ENCODE results near the gene ABHD17A.

ABHD17A gene

DNA sequence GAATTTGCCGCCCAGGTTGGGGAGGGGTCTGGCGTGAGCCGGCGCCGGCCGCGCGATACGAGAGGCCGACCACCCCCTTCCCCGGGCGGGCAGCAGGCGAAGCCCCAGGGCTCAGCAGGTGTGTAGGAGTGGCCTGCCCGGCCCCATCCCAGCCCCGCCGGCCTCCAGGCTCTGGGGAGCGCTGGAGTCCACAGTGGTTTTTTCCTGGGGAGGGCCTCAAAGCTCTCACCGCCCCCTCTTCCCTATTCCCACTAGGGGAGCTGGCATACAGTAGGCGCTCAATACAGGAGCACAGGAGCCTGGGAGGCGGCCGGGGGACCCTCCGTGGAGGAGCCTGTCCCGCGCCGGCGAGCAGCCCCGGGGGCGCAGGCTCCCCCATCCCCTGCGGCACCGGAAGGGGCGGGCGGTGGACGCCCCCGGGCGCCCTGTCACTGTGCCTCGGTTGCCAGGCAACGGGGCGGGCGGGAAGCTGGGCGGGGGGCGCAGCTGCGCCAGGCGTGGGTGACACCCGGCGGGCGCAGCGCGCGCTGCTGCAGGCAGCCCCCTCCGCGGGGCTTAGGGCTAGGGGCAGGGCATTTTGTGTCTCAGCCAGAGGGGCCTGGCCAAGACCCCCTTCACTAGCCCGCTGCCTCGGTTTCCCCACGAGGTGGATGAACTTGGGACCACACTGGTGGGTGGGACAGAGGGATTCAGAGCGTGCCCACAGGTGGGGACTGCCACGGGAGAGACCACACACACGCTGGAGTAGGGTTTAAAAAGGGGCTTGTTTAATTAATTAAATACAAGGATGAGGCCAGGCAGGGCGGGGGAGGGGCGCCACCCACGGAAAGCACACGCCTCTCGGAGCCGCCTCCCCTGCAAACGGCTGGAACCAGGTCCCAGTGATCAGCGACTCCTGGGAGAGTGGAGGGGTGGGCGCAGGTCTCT lies 33.4 kb downstream of the ABHD17A start:
- no peak for TF ChIP-seq ZNF274 (IDR thresholded peaks at IDR 0.05; ENCODE audit: low read depth, low read length)
- no peak overlapping the region for H3K4me3 ChIP-seq (ENCODE audit: low read length)

DNA sequence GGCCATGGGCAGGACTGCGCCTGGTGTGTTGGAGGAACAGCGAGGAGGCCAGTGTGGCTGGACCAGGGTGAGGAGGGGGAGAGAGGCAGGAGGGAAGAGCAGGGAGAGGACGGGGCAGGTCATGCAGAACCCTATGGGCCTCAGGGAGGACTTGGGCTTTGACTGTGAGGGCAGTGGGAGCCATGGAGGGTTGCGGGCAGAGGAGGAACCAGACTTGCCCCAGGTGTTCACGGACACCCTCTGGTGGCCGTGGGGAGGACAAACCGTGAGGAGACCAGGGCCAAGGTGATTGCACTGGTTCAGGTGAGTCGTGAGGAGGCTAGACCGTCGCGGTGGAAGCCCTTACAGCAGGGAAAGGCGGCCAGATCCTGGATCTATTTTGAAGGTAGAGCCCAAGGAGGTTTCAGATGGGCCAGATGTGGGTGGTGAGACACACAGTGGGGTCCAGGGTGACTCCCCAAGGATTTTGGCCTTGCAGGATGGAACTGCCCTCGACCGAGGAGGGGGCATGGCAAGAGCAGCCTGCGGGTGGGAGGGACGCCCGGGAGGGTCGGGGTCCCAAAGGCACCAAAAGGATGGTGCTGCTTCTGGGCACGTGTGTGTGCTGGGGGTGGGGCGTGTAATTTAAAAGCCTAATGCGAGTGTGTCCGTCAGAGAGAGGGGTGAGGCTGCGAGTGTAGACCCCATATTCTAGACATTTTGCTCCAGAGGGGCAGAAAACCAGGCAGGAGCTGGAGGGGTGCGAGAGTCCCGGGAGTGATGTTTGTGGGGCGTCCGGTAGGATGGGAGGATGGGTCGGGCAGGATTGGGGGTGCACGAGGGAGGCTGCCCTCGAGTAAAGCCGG lies 34.3 kb downstream of the ABHD17A start:
- TF ChIP-seq ZNF274 (IDR thresholded peaks at IDR 0.05; ENCODE audit: low read depth, low read length): no peak
- H3K4me3 ChIP-seq (ENCODE audit: low read length): no peak overlapping the region

DNA sequence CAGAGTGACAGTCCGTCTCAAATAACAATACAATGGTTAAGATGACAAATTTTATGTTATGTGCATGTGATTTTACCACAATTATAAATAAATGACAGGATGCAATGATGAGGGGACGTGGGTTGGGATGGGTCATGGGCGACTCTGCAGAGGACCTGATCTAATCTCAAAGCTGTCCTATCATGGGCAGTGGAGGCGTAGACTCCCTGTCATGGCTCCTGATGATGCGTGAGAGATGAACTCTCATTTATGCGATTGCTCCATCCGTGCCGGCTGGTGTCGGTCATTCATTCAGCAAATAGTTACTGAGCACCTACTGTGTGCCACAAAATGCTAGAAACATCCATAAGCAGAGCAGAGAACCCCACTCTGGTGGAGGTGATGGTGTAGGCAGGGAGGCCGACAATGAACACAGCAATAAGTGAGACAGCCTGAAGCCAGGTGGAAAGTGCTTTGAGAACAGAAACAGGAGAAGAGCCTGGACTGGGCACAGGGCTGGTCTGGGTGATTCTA lies 35.4 kb downstream of the ABHD17A start:
- no peak overlapping the region for H3K4me3 ChIP-seq (ENCODE audit: low read length)
- TF ChIP-seq ZNF274 (IDR thresholded peaks at IDR 0.05; ENCODE audit: low read depth, low read length): no peak

GRCh38 chr19:1849132-1849474 lies 36.2 kb downstream of the ABHD17A start:
- no peak for TF ChIP-seq ZNF274 (IDR thresholded peaks at IDR 0.05; ENCODE audit: low read depth, low read length)
- H3K4me3 ChIP-seq (ENCODE audit: low read length): no peak overlapping the region

- H3K4me3 ChIP-seq (ENCODE audit: low read length): peak within 1 kb of the TSS; percentile 85
- no peak for TF ChIP-seq ZNF274 (IDR thresholded peaks at IDR 0.05; ENCODE audit: low read depth, low read length)
Observed at GRCh38 chr19:1848399-1849131, 36.7 kb downstream of the ABHD17A start, which contains the start of gene REXO1. TSS of gene REXO1 (minus strand) at chr19:1848483. CDS start at chr19:1848358, 125 bp downstream.

DNA sequence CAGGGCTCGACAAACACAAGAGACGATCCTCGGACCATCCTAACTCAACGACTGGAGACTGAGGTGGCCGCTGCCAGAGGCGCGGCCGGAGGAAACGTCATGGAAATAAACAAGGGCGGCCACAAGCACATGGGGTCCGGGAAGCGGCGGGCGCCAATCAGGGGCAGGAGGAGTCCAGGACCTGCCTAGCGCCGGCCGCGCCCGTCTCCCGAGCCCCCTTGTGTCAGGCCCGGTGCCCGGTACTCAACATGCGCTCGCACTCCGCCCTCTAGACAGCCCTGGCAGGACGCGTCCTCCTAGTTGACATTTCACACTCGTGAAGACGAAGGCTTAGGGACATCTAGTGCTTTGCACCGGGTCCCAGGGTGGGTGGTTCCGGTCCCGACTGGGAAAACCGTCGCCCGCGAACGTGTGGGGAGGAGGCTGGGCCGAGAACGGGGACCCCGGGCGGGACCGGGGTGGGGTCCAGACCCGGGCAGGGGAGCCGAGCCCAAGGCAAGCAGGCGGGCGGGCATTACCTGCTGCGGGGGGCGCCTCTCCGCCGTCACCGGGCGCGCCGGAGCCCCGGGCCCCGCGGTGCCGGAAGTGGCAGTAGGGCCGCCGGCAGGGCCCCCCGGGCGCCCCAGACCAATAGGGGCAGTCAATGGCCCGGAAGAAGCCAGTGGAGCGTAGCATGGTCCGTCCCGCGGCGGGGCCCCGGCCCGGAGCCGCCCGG lies 37.5 kb downstream of the ABHD17A start:
- no peak for TF ChIP-seq ZNF274 (IDR thresholded peaks at IDR 0.05; ENCODE audit: low read depth, low read length)
- peak overlapping the region; percentile 85 for H3K4me3 ChIP-seq (ENCODE audit: low read length)

DNA sequence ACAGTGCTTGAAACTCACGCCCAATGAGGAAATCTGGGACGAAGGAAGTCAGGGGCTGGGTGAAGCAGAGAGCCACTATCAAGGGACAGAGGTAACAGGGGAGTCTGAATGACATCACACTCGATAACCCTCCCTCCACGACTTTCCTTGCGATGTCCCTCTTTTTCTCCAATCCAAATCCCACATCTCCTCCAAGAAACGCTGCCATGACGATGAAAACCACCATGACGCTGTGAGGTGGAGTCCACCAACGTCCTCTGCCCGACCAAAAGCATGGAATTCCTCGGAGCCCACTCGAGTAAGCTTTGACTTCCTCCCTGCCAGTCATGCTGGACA lies 38.0 kb downstream of the ABHD17A start:
- H3K4me3 ChIP-seq (ENCODE audit: low read length): peak overlapping the region; percentile 85
- TF ChIP-seq ZNF274 (IDR thresholded peaks at IDR 0.05; ENCODE audit: low read depth, low read length): no peak

DNA sequence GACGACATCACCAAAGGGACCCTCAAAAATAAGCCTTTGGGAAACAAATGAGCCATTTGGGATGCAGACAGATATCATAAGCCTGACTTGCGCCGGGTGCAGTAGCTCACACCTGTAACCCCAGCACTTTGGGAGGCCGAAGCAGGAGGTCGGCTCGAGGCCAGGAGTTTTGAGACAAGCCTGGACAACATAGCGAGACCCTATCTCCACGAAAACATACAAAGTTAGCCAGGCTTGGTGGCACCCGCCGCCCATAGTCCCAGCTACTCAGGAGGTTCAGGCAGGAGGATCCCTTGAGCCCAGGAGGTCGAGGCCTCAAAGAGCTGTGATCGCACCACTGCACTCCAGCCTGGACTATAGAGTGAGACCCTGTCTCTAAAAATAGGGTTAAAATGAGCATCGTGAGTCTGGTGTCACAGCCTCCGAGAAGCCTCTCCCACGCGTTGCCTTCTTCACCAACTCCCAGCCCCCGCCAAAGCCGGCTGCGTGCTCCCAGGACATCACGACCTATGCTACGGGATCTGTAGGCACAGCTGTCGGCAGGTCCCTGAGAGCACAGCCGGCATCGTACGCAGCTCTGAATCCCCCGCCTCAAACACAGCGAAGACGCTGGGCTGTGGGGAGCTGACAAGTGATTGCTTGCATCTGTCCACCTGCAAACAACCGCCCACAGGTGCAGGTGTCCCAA lies 38.6 kb downstream of the ABHD17A start:
- H3K4me3 ChIP-seq (ENCODE audit: low read length): peak overlapping the region; percentile 85; the same call in 1 of the 2 replicates
- TF ChIP-seq ZNF274 (IDR thresholded peaks at IDR 0.05; ENCODE audit: low read depth, low read length): no peak

DNA sequence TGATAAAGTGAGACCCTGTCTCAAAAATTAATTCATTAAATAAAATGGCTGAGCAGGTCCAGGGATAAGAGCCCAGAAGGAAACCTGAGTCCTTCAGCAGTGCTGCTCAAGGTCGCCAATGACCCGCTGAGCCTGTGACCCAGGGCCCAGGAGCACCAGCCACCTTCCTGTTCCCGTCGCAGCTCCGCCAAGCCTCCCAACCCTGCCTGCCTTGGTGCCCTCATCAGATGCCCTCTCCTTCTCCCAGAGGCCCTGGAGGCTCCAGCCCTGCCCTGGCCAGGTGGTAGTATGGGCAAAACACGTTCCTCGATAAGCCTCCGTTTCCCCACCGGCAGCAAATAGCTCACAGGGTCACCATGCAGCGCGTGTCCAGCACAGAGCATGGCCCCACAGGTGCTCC lies 39.7 kb downstream of the ABHD17A start:
- H3K4me3 ChIP-seq (ENCODE audit: low read length): no peak overlapping the region

GRCh38 chr19:1845125-1845515 lies 40.2 kb downstream of the ABHD17A start:
- no peak for TF ChIP-seq ZNF274 (IDR thresholded peaks at IDR 0.05; ENCODE audit: low read depth, low read length)
- H3K4me3 ChIP-seq (ENCODE audit: low read length): no peak overlapping the region

More for the DNA sequence above, 39.7 kb downstream of the ABHD17A start:
- TF ChIP-seq ZNF274 (IDR thresholded peaks at IDR 0.05; ENCODE audit: low read depth, low read length): no peak

- no peak for TF ChIP-seq ZNF274 (IDR thresholded peaks at IDR 0.05; ENCODE audit: low read depth, low read length)
- H3K4me3 ChIP-seq (ENCODE audit: low read length): no peak overlapping the region
Observed at GRCh38 chr19:1844513-1845124, 40.7 kb downstream of the ABHD17A start.

- TF ChIP-seq ZNF274 (IDR thresholded peaks at IDR 0.05; ENCODE audit: low read depth, low read length): no peak
- no peak overlapping the region for H3K4me3 ChIP-seq (ENCODE audit: low read length)
Observed at GRCh38 chr19:1843646-1844394, 41.5 kb downstream of the ABHD17A start.
